ENCODE results near the gene LRP4.

Gene LRP4

GRCh38 chr11:46898396-46899095 is 19.8 kb downstream of the LRP4 start:
- TF ChIP-seq, protein P1, sequence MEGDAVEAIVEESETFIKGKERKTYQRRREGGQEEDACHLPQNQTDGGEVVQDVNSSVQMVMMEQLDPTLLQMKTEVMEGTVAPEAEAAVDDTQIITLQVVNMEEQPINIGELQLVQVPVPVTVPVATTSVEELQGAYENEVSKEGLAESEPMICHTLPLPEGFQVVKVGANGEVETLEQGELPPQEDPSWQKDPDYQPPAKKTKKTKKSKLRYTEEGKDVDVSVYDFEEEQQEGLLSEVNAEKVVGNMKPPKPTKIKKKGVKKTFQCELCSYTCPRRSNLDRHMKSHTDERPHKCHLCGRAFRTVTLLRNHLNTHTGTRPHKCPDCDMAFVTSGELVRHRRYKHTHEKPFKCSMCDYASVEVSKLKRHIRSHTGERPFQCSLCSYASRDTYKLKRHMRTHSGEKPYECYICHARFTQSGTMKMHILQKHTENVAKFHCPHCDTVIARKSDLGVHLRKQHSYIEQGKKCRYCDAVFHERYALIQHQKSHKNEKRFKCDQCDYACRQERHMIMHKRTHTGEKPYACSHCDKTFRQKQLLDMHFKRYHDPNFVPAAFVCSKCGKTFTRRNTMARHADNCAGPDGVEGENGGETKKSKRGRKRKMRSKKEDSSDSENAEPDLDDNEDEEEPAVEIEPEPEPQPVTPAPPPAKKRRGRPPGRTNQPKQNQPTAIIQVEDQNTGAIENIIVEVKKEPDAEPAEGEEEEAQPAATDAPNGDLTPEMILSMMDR (IDR thresholded peaks at IDR 0.05; ENCODE audit: low read depth, low read length) = no peak
- no peaks in the 10 kb centered on the region for H3K9me3 ChIP-seq
- H3K27me3 ChIP-seq = no peaks in the 10 kb centered on the region
- no peak for DNase-seq
- no peaks in the 10 kb centered on the region for H3K4me1 ChIP-seq
- H3K4me3 ChIP-seq (ENCODE audit: low read depth, low read length) = no peak overlapping the region
- H3K36me3 ChIP-seq = no peaks in the 10 kb centered on the region

DNA sequence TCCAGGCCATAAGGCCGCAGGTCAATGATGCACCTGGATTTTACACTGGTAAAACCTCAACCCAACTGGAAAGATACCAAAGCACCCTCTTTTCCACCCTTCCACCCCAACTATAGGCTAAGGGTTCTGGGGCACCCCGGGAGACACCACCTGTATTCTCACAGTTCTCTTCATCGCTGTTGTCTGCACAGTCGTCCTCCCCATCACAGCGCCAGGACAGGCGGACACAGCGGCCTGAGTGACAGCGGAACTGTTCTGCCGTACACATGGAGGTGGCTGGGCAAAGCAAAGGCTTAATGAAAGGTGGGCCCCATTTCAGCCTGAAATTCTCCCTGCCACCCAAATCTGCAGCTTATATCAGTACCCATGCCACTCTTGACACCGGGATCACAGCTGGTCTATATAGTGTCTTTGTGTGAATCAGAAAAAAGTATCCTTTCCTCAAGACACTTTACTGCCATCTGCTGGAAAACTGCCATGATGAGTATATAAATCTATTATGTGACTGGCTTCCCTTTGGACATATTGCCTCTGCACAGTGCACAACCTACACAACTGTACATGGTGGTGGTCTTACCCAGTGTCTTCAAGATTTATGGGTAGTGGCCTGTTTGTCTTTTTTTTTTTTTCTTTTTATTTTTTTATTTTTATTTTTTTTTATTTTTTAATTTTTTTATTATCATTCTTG is 21.5 kb downstream of the LRP4 start:
- no peak overlapping the region for H3K4me3 ChIP-seq (ENCODE audit: low read depth, low read length)
- H3K27me3 ChIP-seq = no peaks in the 10 kb centered on the region
- H3K9me3 ChIP-seq = no peaks in the 10 kb centered on the region
- DNase-seq = no peak
- no peaks in the 10 kb centered on the region for H3K4me1 ChIP-seq
- H3K36me3 ChIP-seq = no peaks in the 10 kb centered on the region
- TF ChIP-seq, protein P1 (IDR thresholded peaks at IDR 0.05; ENCODE audit: low read depth, low read length) = peak; percentile 35

GRCh38 chr11:46895821-46896220 is 22.5 kb downstream of the LRP4 start:
- no peaks in the 10 kb centered on the region for H3K27me3 ChIP-seq
- no peaks in the 10 kb centered on the region for H3K4me1 ChIP-seq
- no peak overlapping the region for H3K4me3 ChIP-seq (ENCODE audit: low read depth, low read length)
- no peak for DNase-seq
- H3K36me3 ChIP-seq = no peaks in the 10 kb centered on the region
- no peaks in the 10 kb centered on the region for H3K9me3 ChIP-seq
- TF ChIP-seq, protein P1 (IDR thresholded peaks at IDR 0.05; ENCODE audit: low read depth, low read length) = no peak

DNA sequence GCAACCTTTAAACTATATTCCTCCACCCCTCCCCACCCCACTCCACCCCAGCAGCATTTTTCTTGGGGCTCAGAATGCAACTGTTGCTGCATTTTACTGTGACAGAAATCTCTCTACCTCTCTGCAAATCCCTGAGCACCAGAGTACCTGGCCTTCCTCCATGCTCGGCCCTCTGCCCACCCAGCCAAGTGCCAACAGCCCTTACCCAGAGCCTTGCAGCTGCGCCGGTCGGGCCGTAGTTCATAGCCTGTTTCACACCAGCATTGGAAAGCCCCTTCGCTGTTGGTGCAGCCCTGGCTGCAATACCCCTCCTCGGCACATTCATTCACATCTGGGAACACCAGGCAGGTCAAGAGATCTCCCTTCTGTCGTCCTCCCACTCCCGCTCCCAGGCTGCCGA is 23.4 kb downstream of the LRP4 start:
- Histone ChIP-seq H3K36me3 (no peaks in the 10 kb centered on the region), H3K9me3 (no peaks in the 10 kb centered on the region), H3K27me3 (no peaks in the 10 kb centered on the region), H3K4me1 (no peaks in the 10 kb centered on the region), H3K4me3 (ENCODE audit: low read depth, low read length) (no peak overlapping the region)
- no peak for DNase-seq
- TF ChIP-seq, protein P1 (IDR thresholded peaks at IDR 0.05; ENCODE audit: low read depth, low read length) = no peak

- Histone ChIP-seq H3K9me3 (no peaks in the 10 kb centered on the region), H3K4me3 (ENCODE audit: low read depth, low read length) (no peak overlapping the region), H3K36me3 (no peaks in the 10 kb centered on the region), H3K4me1 (no peaks in the 10 kb centered on the region), H3K27me3 (no peaks in the 10 kb centered on the region)
- TF ChIP-seq, protein P1 (IDR thresholded peaks at IDR 0.05; ENCODE audit: low read depth, low read length) = no peak
- no peak for DNase-seq
Measured at GRCh38 chr11:46894506-46894905, 23.8 kb downstream of the LRP4 start.

GRCh38 chr11:46892838-46893237 is 25.5 kb downstream of the LRP4 start:
- no peak overlapping the region for H3K4me3 ChIP-seq (ENCODE audit: low read depth, low read length)
- no peak for DNase-seq
- no peaks in the 10 kb centered on the region for H3K4me1 ChIP-seq
- H3K27me3 ChIP-seq = no peaks in the 10 kb centered on the region
- no peaks in the 10 kb centered on the region for H3K36me3 ChIP-seq
- H3K9me3 ChIP-seq = no peaks in the 10 kb centered on the region
- TF ChIP-seq, protein P1 (IDR thresholded peaks at IDR 0.05; ENCODE audit: low read depth, low read length) = no peak
